ENCODE data around the gene KIF6. TPM values are rescaled to one million over a fixed set of nuclear protein-coding genes. Genes with fewer than 3 reads are reported as not detected.

The KIF6 gene
- total RNA-seq, 4 donors from 2014 or later, result 0.19 to 0.38 TPM; not detected in 2

- no peak for TF ChIP-seq CTCF (IDR thresholded peaks at IDR 0.05)
- DNase-seq (ENCODE audit: low spot score) (no peak), ATAC-seq (ENCODE audit: low FRiP score) (no peak)
These were observed 417.7 kb downstream of the KIF6 start for GRCh38 chr6:39307462-39307861.

- DNase-seq (ENCODE audit: low spot score) (no peak), ATAC-seq (ENCODE audit: low FRiP score) (no peak)
- no peak for TF ChIP-seq CTCF (IDR thresholded peaks at IDR 0.05)
These were observed 420.3 kb downstream of the KIF6 start for GRCh38 chr6:39304951-39305350.

GRCh38 chr6:39303425-39304153, 421.6 kb downstream of the KIF6 start:
- no peak for TF ChIP-seq CTCF (IDR thresholded peaks at IDR 0.05)
- no peak for DNase-seq (ENCODE audit: low spot score)
- ATAC-seq (ENCODE audit: low FRiP score), result peak; percentile 29

- peak in 2 of 3 donors; percentile 47 to 60 for TF ChIP-seq CTCF (IDR thresholded peaks at IDR 0.05)
- DNase-seq (ENCODE audit: low spot score) (peak; percentile 89), ATAC-seq (ENCODE audit: low FRiP score) (peak; percentile 37)
These were observed 422.4 kb downstream of the KIF6 start for GRCh38 chr6:39302669-39303424.

- no peak for TF ChIP-seq CTCF (IDR thresholded peaks at IDR 0.05)
- no peak for DNase-seq (ENCODE audit: low spot score)
These were observed 423.2 kb downstream of the KIF6 start for GRCh38 chr6:39302011-39302410.

GRCh38 chr6:39301606-39302005, 423.6 kb downstream of the KIF6 start:
- no peak for DNase-seq (ENCODE audit: low spot score)
- TF ChIP-seq CTCF (IDR thresholded peaks at IDR 0.05), result no peak
- no peak for ATAC-seq (ENCODE audit: low FRiP score)

More at GRCh38 chr6:39302011-39302410, 423.2 kb downstream of the KIF6 start:
- ATAC-seq (ENCODE audit: low FRiP score), result no peak

All from omental fat pad (tissue), 4 donors.